Stimulated activated CD4-positive, alpha-beta T cell treated with anti-CD3 and anti-CD28 coated beads, Interleukin-12 subunit alpha, Interleukin-12 subunit beta, amount 100 ng/mL, for 48 hours (primary cell): ENCODE results near the gene CCR7.

Experiments
- DNase-seq, 3 donors: peaks; one replicate each; pipeline ENCODE4 v3.0.0-alpha.2; 2020; ENCODE audit warnings: low read depth in 2 of 3, low spot score in 1 of 3

CCR7 gene

DNA sequence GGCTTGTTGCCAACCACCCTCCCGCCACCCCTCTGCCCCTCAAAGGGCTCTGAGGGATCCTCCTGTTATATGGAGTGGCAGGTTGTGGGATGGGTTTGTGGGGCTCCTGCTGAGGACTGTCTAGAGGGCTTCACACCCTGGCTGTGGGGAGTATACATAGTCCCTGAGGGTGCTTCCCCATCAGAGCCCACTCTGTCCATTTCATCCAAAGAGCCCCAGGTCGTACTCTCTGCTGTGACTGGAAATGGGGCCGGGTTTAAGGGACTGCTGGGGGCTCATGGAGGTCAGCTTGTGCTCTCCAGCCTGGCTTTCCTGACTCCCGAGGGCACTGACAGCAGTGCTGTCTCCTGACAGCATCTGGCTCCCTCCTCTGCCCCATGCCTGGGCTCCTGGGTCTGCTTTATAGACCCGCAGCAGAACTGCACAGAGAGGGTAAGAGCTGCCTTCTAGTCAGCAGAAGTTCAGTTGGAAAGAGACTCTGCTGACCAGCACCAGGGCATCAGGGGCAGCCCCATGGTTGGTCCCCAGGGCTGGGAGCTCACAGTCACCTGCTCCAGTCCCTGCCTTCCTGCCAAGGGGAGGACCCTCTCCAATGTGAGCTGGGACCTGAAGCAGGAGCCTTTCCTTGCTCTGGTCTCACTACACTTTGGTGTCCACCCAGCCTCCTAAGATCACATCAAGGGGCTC lies 46.0 kb downstream of the CCR7 start:
- no peak for DNase-seq

- no peak for DNase-seq
These were observed 46.7 kb downstream of the CCR7 start for GRCh38 chr17:40518401-40519088.

DNA sequence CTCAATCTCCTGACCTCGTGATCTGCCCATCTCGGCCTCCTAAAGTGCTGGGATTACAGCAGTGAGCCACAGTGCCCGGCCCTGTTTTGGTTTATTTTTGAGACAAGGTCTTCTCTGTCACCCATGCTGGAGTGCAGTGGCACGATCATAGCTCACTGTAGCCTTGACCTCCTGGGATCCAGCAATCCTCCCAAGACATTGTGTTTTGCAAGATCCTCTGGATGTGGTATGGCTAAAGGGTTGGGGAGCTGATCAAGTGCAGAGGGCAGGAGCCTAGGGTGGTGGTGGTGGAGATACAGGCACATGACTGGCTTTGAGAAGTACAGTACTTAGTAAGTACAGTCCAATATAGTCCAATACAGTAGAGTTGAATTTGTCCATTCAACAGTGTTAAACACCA lies 47.3 kb downstream of the CCR7 start:
- DNase-seq = no peak

DNA sequence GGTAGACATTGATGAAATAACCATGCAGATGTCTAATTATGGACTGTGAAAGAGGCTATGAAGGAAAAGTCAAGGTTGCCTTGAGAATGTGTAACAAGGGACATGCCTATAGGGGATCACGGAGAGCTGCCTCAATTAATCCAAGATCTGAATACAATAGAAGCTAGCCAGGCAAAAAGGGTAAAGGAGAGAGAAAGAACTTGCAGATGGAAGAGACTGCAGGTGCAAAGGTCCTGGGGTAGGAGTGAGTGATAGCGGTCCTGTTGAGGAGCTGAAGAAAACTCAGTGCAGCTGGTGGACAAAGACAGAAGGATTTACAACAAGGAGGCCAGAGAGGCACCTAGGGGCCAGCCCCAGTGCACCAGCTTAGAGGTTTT lies 48.0 kb downstream of the CCR7 start:
- no peak for DNase-seq

DNA sequence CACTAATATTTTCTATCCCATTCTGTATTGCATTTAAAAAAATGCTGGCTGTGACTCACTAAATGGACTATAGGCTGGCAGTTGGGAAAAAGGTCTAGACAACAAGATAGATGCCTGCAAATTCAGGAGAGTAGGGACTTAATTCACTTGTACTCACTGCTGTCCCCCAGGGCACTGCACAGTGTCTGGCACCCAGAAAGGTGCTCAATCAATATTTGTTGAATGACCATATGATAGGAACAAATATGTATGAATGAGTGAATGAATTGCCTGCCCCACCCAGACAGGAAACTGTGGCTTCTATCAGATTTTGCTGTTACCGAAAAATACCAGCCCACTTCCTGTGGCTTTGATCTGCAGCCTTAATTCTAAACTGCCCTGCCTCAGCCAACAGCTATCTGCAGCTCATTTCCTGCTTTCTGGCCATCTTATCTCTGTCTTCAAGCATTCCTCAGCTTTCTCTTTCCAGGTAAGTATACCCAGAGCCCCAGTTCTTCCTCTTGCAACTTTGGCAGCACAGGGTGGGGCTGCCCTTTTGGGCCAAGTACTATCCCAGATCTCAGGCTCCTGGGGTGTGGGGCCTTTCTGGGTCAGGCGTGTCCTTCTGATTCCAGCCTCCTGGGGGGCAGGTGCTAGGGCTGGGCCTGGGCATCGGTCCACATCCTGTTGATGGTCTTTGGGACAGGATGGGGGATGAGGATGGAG lies 48.5 kb downstream of the CCR7 start:
- DNase-seq = peak; percentile 36 to 59 (median 43)

GRCh38 chr17:40515491-40516041 lies 49.7 kb downstream of the CCR7 start:
- DNase-seq = peak; percentile 25 to 42 (median 26)

- DNase-seq = no peak
These were observed 50.3 kb downstream of the CCR7 start for GRCh38 chr17:40515011-40515410.

DNA sequence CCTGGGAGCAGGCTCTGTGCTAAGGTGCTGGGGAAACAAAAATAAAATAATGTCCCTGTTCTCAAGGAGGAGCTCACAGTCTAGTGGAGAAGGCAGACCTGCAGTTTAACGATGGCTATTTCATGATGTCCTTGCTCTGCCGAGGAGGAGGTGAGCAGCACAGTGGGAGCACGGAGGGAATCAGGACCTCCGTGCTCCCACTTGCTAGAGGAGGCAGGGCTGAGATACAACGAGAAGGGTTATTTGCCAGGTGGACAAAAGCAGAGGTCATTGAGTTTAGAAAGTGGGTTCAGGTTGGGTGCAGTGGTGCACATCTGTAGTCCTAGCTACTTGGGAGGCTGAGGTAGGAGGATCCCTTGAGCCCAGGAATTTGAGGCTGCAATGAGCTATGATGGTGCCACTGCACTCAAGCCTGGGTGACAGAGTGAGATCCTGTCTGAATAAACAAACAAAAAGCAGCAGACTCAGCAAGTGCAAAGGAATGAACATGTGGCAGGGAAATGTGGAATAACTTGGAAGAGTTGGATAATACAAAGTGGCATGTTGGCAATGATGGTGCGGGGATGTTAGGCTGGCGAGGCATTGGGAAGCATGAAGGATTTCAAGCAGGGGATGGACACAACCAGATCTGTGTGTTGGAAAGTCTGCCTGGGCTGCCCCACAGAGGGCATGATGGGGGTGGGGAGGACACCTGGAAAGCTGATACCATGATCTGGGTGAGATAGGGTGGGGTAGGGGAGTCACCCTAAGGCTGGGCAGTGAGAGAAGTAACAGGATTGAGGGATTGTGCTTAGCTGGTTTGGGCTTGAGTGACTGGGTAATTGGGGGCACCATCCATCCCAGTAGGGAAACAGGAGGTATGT lies 51.0 kb downstream of the CCR7 start:
- no peak for DNase-seq

- DNase-seq = no peak
These were observed 53.5 kb downstream of the CCR7 start for GRCh38 chr17:40511667-40512220.

- DNase-seq = no peak
These were observed 54.1 kb downstream of the CCR7 start for GRCh38 chr17:40511136-40511535.

DNA sequence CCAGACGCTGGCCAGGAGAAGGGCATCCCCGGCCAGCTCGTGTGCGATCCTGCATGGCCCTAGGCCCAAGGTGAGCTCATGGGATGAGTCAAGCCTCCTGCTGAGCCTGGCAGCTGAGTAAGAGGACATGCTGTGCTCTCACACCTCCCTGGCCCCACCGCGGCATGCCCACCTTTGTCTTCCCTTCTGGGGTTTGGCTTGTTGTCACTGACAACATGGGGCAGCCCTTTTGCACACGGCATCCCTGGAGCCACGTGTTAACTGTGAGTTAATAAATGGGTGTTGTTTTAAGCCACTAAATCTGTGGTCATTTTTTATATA lies 55.0 kb downstream of the CCR7 start:
- no peak for DNase-seq

DNA sequence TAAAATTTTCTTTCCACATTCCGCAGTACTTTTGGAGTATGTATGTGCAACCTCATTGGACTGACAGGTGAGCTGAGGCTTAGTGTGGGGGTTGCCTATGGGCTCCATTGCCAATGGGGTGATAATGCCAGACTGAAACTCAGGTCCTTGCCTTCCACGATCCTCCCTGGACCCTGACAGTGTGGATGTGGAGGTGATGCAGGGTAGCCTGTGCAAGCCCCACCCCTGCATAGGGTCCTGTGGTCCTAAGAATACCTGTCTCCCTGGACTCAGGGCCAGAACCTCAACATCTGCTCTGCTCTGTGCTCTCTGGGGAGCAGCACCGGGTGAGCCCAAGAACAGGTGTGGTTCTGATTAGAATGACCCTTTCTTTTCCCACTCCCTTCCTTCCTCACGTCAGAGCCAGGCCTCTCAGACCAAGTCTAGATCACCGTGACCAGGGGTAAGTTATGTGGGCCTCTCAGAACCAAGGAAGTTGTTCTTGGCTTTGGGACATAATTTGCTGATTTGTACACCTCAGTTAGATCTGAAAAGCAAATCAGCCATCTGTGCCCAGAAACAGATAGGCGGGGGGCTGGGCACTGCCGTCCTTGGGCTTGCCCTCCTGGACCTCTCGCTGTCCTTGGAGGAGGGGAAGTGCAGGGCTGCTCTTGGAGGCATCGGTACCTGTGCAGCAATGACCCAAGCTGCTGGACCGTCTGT lies 55.5 kb downstream of the CCR7 start:
- DNase-seq = no peak

DNA sequence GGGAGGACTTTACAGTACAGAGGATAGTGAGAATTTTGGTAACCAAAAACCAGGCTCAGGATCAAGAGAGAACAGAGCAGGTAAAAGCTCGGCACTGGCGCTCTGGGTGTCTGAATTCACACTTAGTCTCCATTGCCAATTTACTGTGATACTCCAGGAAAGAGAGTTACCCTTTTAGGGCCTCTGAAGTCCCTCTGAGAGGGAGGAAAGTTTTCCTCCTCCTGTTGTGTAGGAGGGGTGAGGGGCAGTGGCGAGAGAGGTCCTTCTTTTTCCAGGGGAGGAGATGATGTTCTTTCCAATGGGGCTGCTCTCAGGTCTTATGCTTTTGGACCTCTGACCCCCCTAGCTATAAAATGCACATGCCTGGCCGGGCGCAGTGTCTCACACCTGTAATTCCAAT lies 58.5 kb downstream of the CCR7 start:
- no peak for DNase-seq
